ENCODE data around the gene UBTF. TPM values are rescaled to one million over a fixed set of nuclear protein-coding genes. Genes with fewer than 3 reads are reported as not detected.

UBTF gene
- total and polyA plus RNA-seq, 2 of the 4 experiments (the other 2 are of a cell fraction): 29.7 to 42.1 TPM

- TF ChIP-seq SMC3 (IDR thresholded peaks at IDR 0.05; ENCODE audit: low read depth, low read length) (no peak), RAD21 (IDR thresholded peaks at IDR 0.05; ENCODE audit: low read length) (no peak), RCOR1 (IDR thresholded peaks at IDR 0.05; ENCODE audit: insufficient replicate concordance, low read length) (no peak)
Observed at GRCh38 chr17:44176257-44176656, 43.2 kb downstream of the UBTF start (continued).

GRCh38 chr17:44174427-44174826 lies 45.0 kb downstream of the UBTF start:
- no TSS peak for BruUV-seq (replicated peaks)
- Histone ChIP-seq H2BK15ac (ENCODE audit: low read depth, low read length) (no peak overlapping the region), H2AK5ac (ENCODE audit: low read depth, low read length) (no peak overlapping the region), H3K18ac (ENCODE audit: low read depth, low read length) (no peak overlapping the region), H3K27me3 (ENCODE audit: control insufficient read depth, insufficient read depth, low read length) (no peaks in the 10 kb centered on the region), H3K4ac (ENCODE audit: low read depth, low read length) (no peak overlapping the region), H3K9me1 (ENCODE audit: insufficient read depth, low read length) (peaks cover 3% of the 10 kb centered on the region; the same call in 1 of the 2 replicates), H2AFZ (replicated peaks; ENCODE audit: low read length, poor library complexity) (no peak overlapping the region), H3K56ac (ENCODE audit: extremely low read depth, insufficient read depth, low read length) (no peak overlapping the region), H3K4me2 (ENCODE audit: low read depth, low read length) (no peak overlapping the region), H2BK120ac (ENCODE audit: low read depth, low read length) (no peak overlapping the region), H3K9ac (ENCODE audit: low read depth, low read length) (no peak overlapping the region), H4K5ac (ENCODE audit: low read depth, low read length) (no peak overlapping the region), H3K9me3 (ENCODE audit: control insufficient read depth, insufficient read depth, low read length) (no peaks in the 10 kb centered on the region), H3K27ac (ENCODE audit: insufficient read depth, low read length) (no peak overlapping the region), H3K14ac (replicated peaks; ENCODE audit: low read depth, low read length) (no peak overlapping the region), H4K8ac (ENCODE audit: low read depth in 2 of 2, low read length in 2 of 2) (no peak overlapping the region), H3K23ac (ENCODE audit: low read depth, low read length) (no peak overlapping the region), H2AK9ac (replicated peaks; ENCODE audit: low read depth, low read length, poor library complexity) (no peak overlapping the region), H3K36me3 (ENCODE audit: control insufficient read depth, insufficient read depth, low read length) (peaks cover 17% of the 10 kb centered on the region), H2BK20ac (ENCODE audit: low read depth, low read length) (no peak overlapping the region), H4K20me1 (ENCODE audit: insufficient read depth, low read length) (peaks cover 3% of the 10 kb centered on the region; the same call in 1 of the 2 replicates), H2BK5ac (ENCODE audit: low read depth, low read length, poor library complexity, severe bottlenecking) (no peak overlapping the region), H3K79me1 (ENCODE audit: low read depth in 1 of 2, low read length in 2 of 2) (peaks cover 2 to 17% of the 10 kb centered on the region in 2 experiments; a peak in 1 of 4 replicates), H4K91ac (ENCODE audit: insufficient read depth, low read depth, low read length) (no peak overlapping the region), H3K4me1 (ENCODE audit: control insufficient read depth, insufficient read depth, low read length) (peaks cover 8% of the 10 kb centered on the region), H3K4me3 (ENCODE audit: insufficient read depth, low read depth, low read length) (no peak overlapping the region)
- ChIA-PET POLR2A (ENCODE audit: unreplicated experiment) (no interaction called here), CTCF (interaction anchor here (0.6 kb wide), 1 partner anchor 830 kb away, joined by 3 read pairs; no protein-coding TSS in a partner anchor)
- ATAC-seq (ENCODE audit: low read depth): no peak
- DNase-seq: no peak
- no CpG with 5 or more reads among the region's 2 CpGs for WGBS, 2 experiments (ENCODE audit: extremely low coverage in 2 of 2, insufficient read length in 1 of 2)
- dilution Hi-C loops (cut with HindIII; ENCODE audit: low sequenced_read_pairs, unreplicated experiment): no loop called here
- intact Hi-C loops (cut with micrococcal nuclease): no loop called here
- in situ Hi-C loops (cut with MboI; ENCODE audit: low sequenced_read_pairs): no loop called here
- TF ChIP-seq NFE2L2 (IDR thresholded peaks at IDR 0.05; ENCODE audit: low read depth, low read length) (no peak), USF2 (IDR thresholded peaks at IDR 0.05; ENCODE audit: low read depth, low read length) (no peak), RFX5 (IDR thresholded peaks at IDR 0.05; ENCODE audit: low read depth, low read length) (no peak), FOS (IDR thresholded peaks at IDR 0.05; ENCODE audit: low read depth, low read length) (no peak), ELK1 (IDR thresholded peaks at IDR 0.05; ENCODE audit: borderline replicate concordance, low read depth, low read length) (no peak), BHLHE40 (IDR thresholded peaks at IDR 0.05; ENCODE audit: low read depth, low read length) (no peak), CHD1 (IDR thresholded peaks at IDR 0.05; ENCODE audit: low read depth, low read length) (no peak), POLR2A (IDR thresholded peaks at IDR 0.05; ENCODE audit: low read depth, low read length) (no peak), CEBPB (IDR thresholded peaks at IDR 0.05; ENCODE audit: low read depth, low read length) (no peak), SMC3 (IDR thresholded peaks at IDR 0.05; ENCODE audit: low read depth, low read length) (no peak), RAD21 (IDR thresholded peaks at IDR 0.05; ENCODE audit: low read length) (no peak), RCOR1 (IDR thresholded peaks at IDR 0.05; ENCODE audit: insufficient replicate concordance, low read length) (no peak), CTCF (conservative IDR thresholded peaks at IDR 0.05; ENCODE audit: low read depth, low read length) (no peak), MAFK (IDR thresholded peaks at IDR 0.05; ENCODE audit: low read depth, low read length) (no peak)

All from IMR-90 (cell line).